Right lung (tissue), 5 donors: ENCODE data around the gene MT1H. TPM values are rescaled to one million over a fixed set of nuclear protein-coding genes. Genes with fewer than 3 reads are reported as not detected.
"Not testable (repeated sequence)": the region's sequence is repeated elsewhere in the genome, so short reads cannot be mapped to it uniquely, and the experiment has no call there.

Source experiments
- DNase-seq, 2 donors: peaks; one replicate each; pipeline ENCODE4 v3.0.0-alpha.2; 2013
- polyA plus RNA-seq, 5 donors: library from polyadenylated mRNA; unstranded; fragments of 120-200 nt; gene quantifications; one replicate each; pipeline versions ENCODE4 v1.2.1 to v1.2.3, GENCODE V29; 2013; ENCODE audit warnings: inconsistent platforms in 1 of 5, low replicate concordance in 1 of 5; ENCODE audit not compliant: insufficient read length in 5 of 5, insufficient read depth in 1 of 5

The MT1H gene
- polyA plus RNA-seq, 5 donors: 1.2 to 17.0 TPM; not detected in 3

DNA sequence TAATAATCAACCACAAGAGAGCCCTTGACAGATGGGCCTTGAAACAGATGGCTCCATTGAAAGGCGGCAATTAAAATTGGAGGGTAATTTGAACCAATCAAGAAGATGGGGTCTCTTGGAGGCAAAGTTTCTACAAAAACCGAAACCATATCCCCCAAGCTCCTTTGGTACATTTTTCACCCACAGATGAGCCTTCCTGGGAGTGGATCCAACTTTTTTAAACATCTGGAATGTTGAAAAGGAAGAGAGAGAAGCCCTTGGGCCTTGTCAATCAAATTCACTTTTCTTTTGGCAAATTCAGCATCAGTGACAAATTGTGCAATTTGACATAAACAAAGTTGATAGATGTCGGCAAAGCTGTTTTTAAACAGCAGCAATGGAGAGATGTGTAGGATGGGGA is 47.1 kb downstream of the MT1H start:
- DNase-seq: no peak

GRCh38 chr16:56717532-56717931 is 47.9 kb downstream of the MT1H start:
- DNase-seq: not testable (repeated sequence)

Other genes starting within 250 kb of the MT1H start
- gene AMFR, start 244.3 kb upstream of the MT1H start, polyA plus RNA-seq: 10 to 100 TPM; 56.7 to 70.6 (median 59.3) TPM
- 100 to 1,000 TPM in 4 of 5 donors, 10 to 100 TPM in 1; 88.5 to 151 (median 131) TPM for gene NUDT21, start 218.5 kb upstream of the MT1H start, polyA plus RNA-seq
- 10 to 100 TPM; 35.4 to 40.4 (median 37.8) TPM for gene OGFOD1, start 218.3 kb upstream of the MT1H start, polyA plus RNA-seq
- 100 to 1,000 TPM in 1 of 5 donors, 10 to 100 TPM in 4; 60.1 to 108 (median 92.8) TPM for gene BBS2, start 149.8 kb upstream of the MT1H start, polyA plus RNA-seq
- gene MT4, start 104.7 kb upstream of the MT1H start, polyA plus RNA-seq: not detected
- under 1 TPM in 1 of 5 donors, not detected in 4; 0.51 TPM for gene MT3, start 80.3 kb upstream of the MT1H start, polyA plus RNA-seq
- 10 to 100 TPM; 33.1 to 52.4 (median 36.6) TPM for gene MT2A, start 61.2 kb upstream of the MT1H start, polyA plus RNA-seq
- 10 to 100 TPM; 10.6 to 21.5 (median 15.0) TPM for gene MT1E, start 44.0 kb upstream of the MT1H start, polyA plus RNA-seq
- gene MT1M, start 37.2 kb upstream of the MT1H start, polyA plus RNA-seq: 1 to 10 TPM in 1 of 5 donors, under 1 TPM in 4; 0.70 to 1.2 (median 0.87) TPM
- gene MT1A, start 31.1 kb upstream of the MT1H start, polyA plus RNA-seq: under 1 TPM in 1 of 5 donors, not detected in 4; 0.58 TPM
- not detected for gene MT1B, start 17.9 kb upstream of the MT1H start, polyA plus RNA-seq
- gene MT1F, start 11.9 kb upstream of the MT1H start, polyA plus RNA-seq: 10 to 100 TPM in 1 of 5 donors, 1 to 10 TPM in 4; 4.7 to 11.0 (median 5.7) TPM
- 10 to 100 TPM in 1 of 5 donors, 1 to 10 TPM in 2, under 1 TPM in 1, not detected in 1; 0.41 to 37.0 (median 2.0) TPM for gene MT1G, start 1.7 kb upstream of the MT1H start, polyA plus RNA-seq
- 10 to 100 TPM; 13.6 to 17.7 (median 16.4) TPM for gene MT1X, start 12.7 kb downstream of the MT1H start, polyA plus RNA-seq
- 10 to 100 TPM; 60.7 to 67.2 (median 63.6) TPM for gene NUP93, start 60.3 kb downstream of the MT1H start, polyA plus RNA-seq
- under 1 TPM; 0.05 to 0.34 (median 0.08) TPM for gene SLC12A3, start 195.4 kb downstream of the MT1H start, polyA plus RNA-seq